Esophagus (tissue), 2 donors: ENCODE results near the gene GGTLC3. TPM values are rescaled to one million over a fixed set of nuclear protein-coding genes. Genes with fewer than 3 reads are reported as not detected.
"Not testable (repeated sequence)": the region's sequence is repeated elsewhere in the genome, so short reads cannot be mapped to it uniquely, and the experiment has no call there.

Experiments
- H3K27ac ChIP-seq, 2 donors: one replicate each; pipeline ENCODE4 v1.5.1; 2013; ENCODE audit warnings: low read depth in 2 of 2, mild to moderate bottlenecking in 2 of 2, inconsistent platforms in 1 of 2, low read length in 1 of 2, moderate library complexity in 1 of 2
- H3K27me3 ChIP-seq, 2 donors: one replicate each; pipeline ENCODE4 v1.6.1; 2013; ENCODE audit warnings: low read length in 2 of 2, control low read depth in 1 of 2, mild to moderate bottlenecking in 1 of 2; ENCODE audit not compliant: insufficient read depth in 2 of 2, control insufficient read depth in 1 of 2
- H3K36me3 ChIP-seq, 2 donors: one replicate each; pipeline ENCODE4 v1.6.1; 2013; ENCODE audit warnings: low read length in 1 of 2; ENCODE audit not compliant: control insufficient read depth in 2 of 2, insufficient read depth in 2 of 2
- H3K4me1 ChIP-seq, 2 donors: one replicate each; pipeline ENCODE4 v1.6.1; 2013; ENCODE audit warnings: low read length in 1 of 2; ENCODE audit not compliant: control insufficient read depth in 2 of 2, insufficient read depth in 2 of 2
- H3K4me3 ChIP-seq, 2 donors: one replicate each; pipeline ENCODE4 v1.5.1; 2013; ENCODE audit warnings: low read length in 2 of 2, mild to moderate bottlenecking in 2 of 2, low read depth in 1 of 2, moderate library complexity in 1 of 2
- H3K9me3 ChIP-seq, 2 donors: one replicate each; pipeline ENCODE4 v1.6.1; 2013; ENCODE audit warnings: mild to moderate bottlenecking in 2 of 2, low read depth in 1 of 2, low read length in 1 of 2, moderate library complexity in 1 of 2; ENCODE audit not compliant: control insufficient read depth in 2 of 2, insufficient read depth in 1 of 2
- WGBS, 2 donors: extraction: QIAGEN DNeasy Blood & Tissue Kit; methylation state at CpG; one replicate each; pipeline ENCODE4 v1.1.7; 2013; 5-methylcytosine and 5-hydroxymethylcytosine counted together
- polyA plus RNA-seq, 2 donors: library from polyadenylated mRNA; stranded (reverse); fragments of 200-250 nt; gene quantifications; one replicate each; pipeline ENCODE4 v1.2.3, GENCODE V29; 2013
- donor health status: healthy with polysubstance abuse.
- donor health status: Bipolar disorder and iron deficiency.

The GGTLC3 gene
- polyA plus RNA-seq, 2 donors, result not detected

DNA sequence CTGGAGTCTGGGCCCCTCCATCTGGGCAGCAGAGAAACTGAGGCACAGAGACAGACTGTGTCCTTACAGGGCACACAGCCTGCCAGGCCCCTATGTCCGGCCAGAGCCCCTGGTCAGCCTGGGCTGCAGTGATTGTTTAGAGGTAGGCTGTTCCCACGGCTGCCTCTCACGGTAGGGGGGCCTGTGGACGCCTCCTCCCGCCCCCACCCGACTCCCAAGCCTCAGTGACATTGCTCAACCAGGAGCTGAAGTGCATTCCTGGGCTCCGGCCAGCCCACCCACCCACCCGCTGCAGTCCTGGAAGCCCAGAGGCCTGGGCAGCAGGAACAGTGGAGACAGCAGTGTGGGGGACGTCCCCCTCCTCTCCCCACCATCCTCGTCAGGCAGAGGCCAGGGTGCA is 4.5 kb downstream of the GGTLC3 start:
- not testable (repeated sequence) for H3K9me3 ChIP-seq, H3K27me3 ChIP-seq, H3K27ac ChIP-seq, H3K4me1 ChIP-seq, H3K4me3 ChIP-seq, H3K36me3 ChIP-seq
- 63 to 72% methylated on average over 5 of the region's 10 CpGs for WGBS, 2 donors

DNA sequence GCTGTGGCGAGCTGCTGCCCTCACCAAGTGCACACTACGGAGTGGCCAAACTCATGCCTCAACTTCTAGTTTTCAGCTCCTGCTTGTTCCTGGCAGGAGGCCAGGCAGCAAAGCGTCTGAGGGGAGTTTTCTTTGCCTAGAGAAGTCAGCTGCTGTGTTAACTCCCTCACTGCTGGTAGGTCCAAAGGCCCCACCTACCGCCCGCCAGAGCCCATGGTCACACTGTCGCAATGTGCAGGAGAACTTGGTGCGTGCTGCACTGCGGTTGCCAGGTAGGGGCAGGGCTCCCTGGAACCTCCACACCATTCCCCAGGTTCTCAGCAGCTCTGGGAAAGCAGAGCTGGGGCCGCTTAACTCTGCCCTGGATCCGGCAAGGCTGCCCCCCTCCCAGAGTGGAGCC is 5.6 kb downstream of the GGTLC3 start:
- WGBS, 2 donors, result 44 to 51% methylated on average over 5 to 6 of the region's 10 CpGs
- H3K4me1 ChIP-seq, H3K9me3 ChIP-seq, H3K27me3 ChIP-seq, H3K4me3 ChIP-seq, H3K36me3 ChIP-seq, H3K27ac ChIP-seq: not testable (repeated sequence)

DNA sequence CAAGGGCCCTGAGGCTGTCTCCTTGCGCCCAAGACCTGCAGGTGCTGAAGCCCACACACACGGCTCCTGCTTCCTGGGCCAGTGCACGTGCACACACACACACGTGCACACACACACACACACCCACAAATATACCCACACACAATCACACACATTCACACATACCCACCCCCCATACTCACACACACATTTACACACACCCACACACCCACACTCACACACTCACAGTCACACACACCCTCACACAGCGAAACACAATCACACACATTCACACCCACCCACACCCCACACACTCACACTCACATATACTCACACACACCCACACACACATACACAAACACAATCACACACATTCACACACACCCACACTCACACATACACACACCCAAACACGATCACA is 6.6 kb downstream of the GGTLC3 start:
- WGBS, 2 donors, result 66 to 70% methylated on average over 5 to 6 of the region's 6 CpGs
- H3K27ac ChIP-seq, H3K4me3 ChIP-seq, H3K36me3 ChIP-seq, H3K27me3 ChIP-seq, H3K9me3 ChIP-seq, H3K4me1 ChIP-seq: not testable (repeated sequence)

DNA sequence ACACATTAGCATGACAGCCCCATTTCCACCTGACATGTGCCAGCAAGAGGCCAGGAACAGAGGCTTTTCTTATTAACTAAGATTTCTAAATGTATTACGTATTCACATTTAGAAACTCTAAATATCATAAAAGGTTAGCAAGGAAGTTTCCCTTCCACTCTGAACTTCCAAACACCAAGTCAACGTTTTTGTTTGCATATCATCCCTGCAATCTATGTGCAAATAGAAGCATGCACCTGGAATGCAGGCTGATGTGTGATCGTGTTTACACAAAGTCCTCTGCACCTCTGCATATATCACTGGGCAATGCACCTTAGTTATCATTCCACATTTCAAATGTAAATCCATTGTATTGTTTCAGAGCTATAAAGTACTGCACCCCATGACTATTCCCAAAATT is 21.7 kb downstream of the GGTLC3 start:
- not testable (repeated sequence) for H3K27me3 ChIP-seq, H3K36me3 ChIP-seq, H3K9me3 ChIP-seq, H3K4me1 ChIP-seq, H3K4me3 ChIP-seq, H3K27ac ChIP-seq
- no CpG with 5 or more reads among the region's 3 CpGs for WGBS, 2 donors

Other genes with a start within 250 kb of the GGTLC3 start
- gene TMEM191B, start 9.6 kb upstream of the GGTLC3 start, polyA plus RNA-seq, result 1 to 10 TPM; 2.6 to 2.9 TPM
- gene RIMBP3, start 93.8 kb upstream of the GGTLC3 start, polyA plus RNA-seq, result under 1 TPM; 0.01 to 0.02 TPM